HepG2 (cell line): ENCODE data around the gene COL5A2. TPM values are rescaled to one million over a fixed set of nuclear protein-coding genes. Genes with fewer than 3 reads are reported as not detected.
A peak's percentile ranks its signal among the peaks of the same experiment; 100 is the strongest.

Experiments used
- ATAC-seq: fragments of 200-7000 bp; cut with Tn5 transposase; 3 replicates; pipeline ENCODE4 v1.9.1; 2020; ENCODE audit warnings: mild to moderate bottlenecking, moderate library complexity
- BruUV-seq: library from RNA; stranded (reverse); fragments of 400-500 nt; replicated peaks from 2 replicates; lab custom pipeline; 2021; lab: Mats Ljungman, UMichigan
- CTCF ChIA-PET: fragments of 300-600 bp; formaldehyde crosslinking; extraction: SDS; loops from one replicate; lab custom pipeline; 2021; ENCODE audit warnings: low total read pairs, inconsistent platforms, low intra/inter-chr PET ratio; lab: Yijun Ruan, JAX
- POLR2A ChIA-PET: fragments of 350-600 bp; sonication (Branson Sonifier 250); formaldehyde crosslinking; loops from one replicate; lab custom pipeline; 2020; ENCODE audit warnings: antibody characterized with exemption, inconsistent platforms; lab: Yijun Ruan, JAX
- DNase-seq: peaks from one replicate; pipeline ENCODE4 v3.0.0-alpha.2; 2015; ENCODE audit warnings: low spot score
- FAIRE-seq: peaks from 3 replicates; lab custom pipeline; 2011; peaks lifted over from hg19 to GRCh38; lab: Jason Lieb, UNC
- H2AFZ ChIP-seq: one replicate; pipeline ENCODE4 v1.6.1; 2011; ENCODE audit warnings: low read length, inconsistent platforms
- H3K27ac ChIP-seq: fragments of 300-600 bp; 3 replicates; pipeline ENCODE4 v1.8.0; 2011; ENCODE audit warnings: mixed run types, mild to moderate bottlenecking, mixed read lengths, low read length, inconsistent platforms; ENCODE audit not compliant: insufficient read depth; ENCODE audit errors: extremely low read length
- H3K27me3 ChIP-seq, 2 experiments: fragments of 200-600 bp in 1 of 2; 2 replicates in 1 of 2; 3 replicates in 1 of 2; pipeline versions ENCODE4 v1.6.0 to v1.8.0; 2011; ENCODE audit warnings: low read length in 2 of 2, mild to moderate bottlenecking in 2 of 2, moderate library complexity in 2 of 2, inconsistent platforms in 1 of 2; ENCODE audit not compliant: insufficient read depth in 2 of 2, control insufficient read depth in 1 of 2
- H3K36me3 ChIP-seq, 2 experiments: fragments of 200-600 bp in 1 of 2; replicated peaks in 1 of 2; 2 replicates in 1 of 2; 3 replicates in 1 of 2; pipeline versions ENCODE4 v1.5.1 to v1.8.0; 2011; ENCODE audit warnings: low read length in 2 of 2, inconsistent platforms in 1 of 2; ENCODE audit not compliant: insufficient read depth in 2 of 2, control insufficient read depth in 1 of 2
- H3K4me1 ChIP-seq: 2 replicates; pipeline ENCODE4 v1.5.1; 2012; ENCODE audit warnings: low read length, inconsistent platforms; ENCODE audit not compliant: insufficient read depth
- H3K4me2 ChIP-seq: 2 replicates; pipeline ENCODE4 v1.6.0; 2011; ENCODE audit warnings: low read depth, low read length, inconsistent platforms
- H3K4me3 ChIP-seq, 3 experiments: fragments of 200-600 bp in 1 of 3; sonication (generic), shearing (Covaris generic) in 1 of 3; replicated peaks in 1 of 3; 2 replicates each; pipeline ENCODE4 v1.5.1; 2011 to 2016; ENCODE audit warnings: low read length in 3 of 3, inconsistent platforms in 2 of 3, low read depth in 2 of 3, mild to moderate bottlenecking in 2 of 3, control low read depth in 1 of 3, mixed read lengths in 1 of 3; ENCODE audit not compliant: insufficient read depth in 1 of 3
- H3K79me2 ChIP-seq: one replicate; pipeline ENCODE4 v1.6.1; 2011; ENCODE audit warnings: low read length, inconsistent platforms; ENCODE audit not compliant: insufficient read depth
- H3K9ac ChIP-seq: 2 replicates; pipeline ENCODE4 v1.6.0; 2011; ENCODE audit warnings: mild to moderate bottlenecking, low read depth, low read length, inconsistent platforms; ENCODE audit not compliant: insufficient read depth
- H3K9me3 ChIP-seq: 2 replicates; pipeline ENCODE4 v1.5.1; 2012; ENCODE audit warnings: mild to moderate bottlenecking, low read length
- H4K20me1 ChIP-seq: 2 replicates; pipeline ENCODE4 v1.6.0; 2011; ENCODE audit warnings: inconsistent platforms, mild to moderate bottlenecking, low read length, moderate library complexity; ENCODE audit not compliant: insufficient read depth
- CBX2 ChIP-seq, 2 experiments: fragments of 200-600 bp in 1 of 2; sonication (generic); formaldehyde crosslinking in 1 of 2; IDR thresholded peaks; 2 replicates each; pipeline versions ENCODE4 v1.7.0 to v1.8.1; 2018 to 2022; ENCODE audit warnings: low read depth in 2 of 2, low read length in 1 of 2, mild to moderate bottlenecking in 1 of 2, missing genetic modification reagents in 1 of 2
- MAFF ChIP-seq: IDR thresholded peaks from 2 replicates; pipeline ENCODE4 v1.6.1; 2011; ENCODE audit warnings: low read depth, low read length, improper control_type of control experiment
- MAFK ChIP-seq, 2 experiments: IDR thresholded peaks in 1 of 2; conservative IDR thresholded peaks in 1 of 2; 2 replicates each; pipeline ENCODE4 v1.6.1; 2011; ENCODE audit warnings: improper control_type of control experiment in 2 of 2, low read length in 2 of 2
- ZNF18 ChIP-seq: sonication (generic); formaldehyde crosslinking; IDR thresholded peaks from 2 replicates; pipeline ENCODE4 v1.8.0; 2022; ENCODE audit warnings: mild to moderate bottlenecking, missing genetic modification reagents; ENCODE audit not compliant: insufficient replicate concordance
- ZNF570 ChIP-seq: sonication (generic); formaldehyde crosslinking; IDR thresholded peaks from 2 replicates; pipeline ENCODE4 v1.4.0; 2020; ENCODE audit warnings: mild to moderate bottlenecking, missing genetic modification reagents, borderline replicate concordance
- WGBS: methylation state at CpG from one replicate; pipeline ENCODE4 v1.1.6; 2017; ENCODE audit warnings: low lambda C conversion rate; 5-methylcytosine and 5-hydroxymethylcytosine counted together
- in situ Hi-C: cut with HindIII; loops from 2 replicates; pipeline ENCODE4 v1.10.0; 2017; ENCODE audit warnings: low pct_unique_long_range_greater_than_20kb; ENCODE audit not compliant: extremely low pct_ligation_motif_present
- intact Hi-C: fragments of 100-400 bp; cut with micrococcal nuclease; formaldehyde crosslinking; loops from one replicate; pipeline ENCODE4 v1.10.0; 2022; ENCODE audit not compliant: unreplicated experiment
- polyA plus RNA-seq, 8 experiments: library from polyadenylated mRNA; depleted of rRNA in 3 of 8; stranded (reverse) in 7 of 8; unstranded in 1 of 8; fragments of >200 nt; fragmentation: Illumina TruSeq in 4 of 8; extraction: Trizol in 4 of 8; gene quantifications; 2 replicates each; pipeline versions ENCODE4 v1.2.1 to v1.2.3, GENCODE V29; 2011 to 2016; ENCODE audit warnings: low read depth in 4 of 8, missing spikeins in 1 of 8, mixed read lengths in 1 of 8; ENCODE audit not compliant: insufficient read depth in 1 of 8
- total RNA-seq, 5 experiments: library from RNA; depleted of rRNA; stranded (reverse); fragments of >200 nt; fragmentation: Illumina TruSeq; extraction: Trizol; gene quantifications; 2 replicates each; pipeline ENCODE4 v1.2.3, GENCODE V29; 2016; ENCODE audit warnings: low read depth in 1 of 5
- TF ChIP-seq, protein P1 (sequence below): IDR thresholded peaks from 2 replicates; pipeline ENCODE4 v1.6.1; 2016; ENCODE audit warnings: low read depth

The COL5A2 gene
- total and polyA plus RNA-seq, 2 of the 13 experiments (the other 11 are each of a cell fraction or from before 2014, with no cell fraction given): 0.83 to 1.5 TPM

DNA sequence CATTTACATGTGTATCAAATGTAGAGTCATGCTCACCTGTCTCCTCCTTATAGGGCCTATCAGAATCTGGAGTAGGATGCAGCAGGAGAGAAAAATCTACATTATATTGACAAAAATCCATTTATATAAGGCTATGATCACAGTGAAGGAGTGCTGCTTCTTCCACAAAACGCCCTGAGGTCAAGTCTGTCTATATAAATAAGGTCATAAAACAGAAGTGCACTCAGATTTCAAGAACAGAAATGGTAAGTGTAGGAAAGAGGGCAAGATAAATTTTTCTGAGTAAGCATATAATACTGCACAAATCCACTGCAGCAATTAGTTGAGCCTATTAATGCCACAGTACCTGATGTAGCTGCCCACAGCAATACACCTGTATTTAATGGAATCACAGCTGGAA, 51.8 kb downstream of the COL5A2 start:
- in situ Hi-C loops: no loop called here
- Histone ChIP-seq H3K36me3 (no peaks in the 10 kb centered on the region), H4K20me1 (no peaks in the 10 kb centered on the region), H3K4me1 (no peaks in the 10 kb centered on the region), H3K27me3 (no peaks in the 10 kb centered on the region), H3K9me3 (no peaks in the 10 kb centered on the region), H3K4me3 (no peak overlapping the region), H3K79me2 (no peaks in the 10 kb centered on the region), H3K9ac (no peak overlapping the region), H3K4me2 (no peak overlapping the region), H3K27ac (no peak overlapping the region), H2AFZ (no peak overlapping the region)
- intact Hi-C loops: no loop called here
- WGBS: 0% methylated on average over 1 of the region's 1 CpG
- POLR2A ChIA-PET: no interaction called here
- DNase-seq: no peak
- no TSS peak for BruUV-seq
- CTCF ChIA-PET: no interaction called here
- no peak for ATAC-seq
- no peak for FAIRE-seq
- TF ChIP-seq MAFK (conservative IDR thresholded peaks at IDR 0.05 in 1 of 2, IDR thresholded peaks at IDR 0.05 in 1 of 2; ENCODE audit: low read length in 2 of 2) (0 out of 4 replicates have a peak, but pooled peaks of 1 of the 2 experiments have one; percentile 2), CBX2 (IDR thresholded peaks at IDR 0.05; ENCODE audit: low read depth, low read length) (no peak), CBX2 (CRISPR knock-in tag; IDR thresholded peaks at IDR 0.05; ENCODE audit: low read depth) (no peak)
- TF ChIP-seq, protein P1, sequence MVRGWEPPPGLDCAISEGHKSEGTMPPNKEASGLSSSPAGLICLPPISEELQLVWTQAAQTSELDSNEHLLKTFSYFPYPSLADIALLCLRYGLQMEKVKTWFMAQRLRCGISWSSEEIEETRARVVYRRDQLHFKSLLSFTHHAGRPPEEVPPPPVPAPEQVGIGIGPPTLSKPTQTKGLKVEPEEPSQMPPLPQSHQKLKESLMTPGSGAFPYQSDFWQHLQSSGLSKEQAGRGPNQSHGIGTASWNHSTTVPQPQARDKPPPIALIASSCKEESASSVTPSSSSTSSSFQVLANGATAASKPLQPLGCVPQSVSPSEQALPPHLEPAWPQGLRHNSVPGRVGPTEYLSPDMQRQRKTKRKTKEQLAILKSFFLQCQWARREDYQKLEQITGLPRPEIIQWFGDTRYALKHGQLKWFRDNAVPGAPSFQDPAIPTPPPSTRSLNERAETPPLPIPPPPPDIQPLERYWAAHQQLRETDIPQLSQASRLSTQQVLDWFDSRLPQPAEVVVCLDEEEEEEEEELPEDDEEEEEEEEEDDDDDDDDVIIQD (CRISPR knock-in tag): no peak

GRCh38 chr2:189125195-189125594, 54.4 kb downstream of the COL5A2 start:
- H3K4me2 ChIP-seq: no peak overlapping the region
- POLR2A ChIA-PET: no interaction called here
- no peak for FAIRE-seq

More at GRCh38 chr2:189125195-189125594, 54.4 kb downstream of the COL5A2 start:
- BruUV-seq: no TSS peak
- DNase-seq (no peak), ATAC-seq (no peak)
- Histone ChIP-seq H3K4me1 (no peaks in the 10 kb centered on the region), H3K27ac (no peak overlapping the region), H2AFZ (no peak overlapping the region), H3K4me3 (no peak overlapping the region), H4K20me1 (no peaks in the 10 kb centered on the region)
- TF ChIP-seq MAFK (conservative IDR thresholded peaks at IDR 0.05 in 1 of 2, IDR thresholded peaks at IDR 0.05 in 1 of 2; ENCODE audit: low read length in 2 of 2) (peak; percentile 58 to 70), ZNF570 (CRISPR knock-in tag) (no peak), ZNF18 (CRISPR knock-in tag) (no peak), MAFF (peak; percentile 42; the same call in 1 of the 2 replicates)
- TF ChIP-seq, all 625 proteins: peak for 2
- Histone ChIP-seq H3K9me3 (no peaks in the 10 kb centered on the region), H3K36me3 (no peaks in the 10 kb centered on the region), H3K79me2 (no peaks in the 10 kb centered on the region), H3K27me3 (no peaks in the 10 kb centered on the region), H3K9ac (no peak overlapping the region)
- in situ Hi-C loops: no loop called here
- intact Hi-C loops: no loop called here
- CTCF ChIA-PET: no interaction called here
